ENCODE measurements around the gene BTBD19.
"Not testable (repeated sequence)": the region's sequence is repeated elsewhere in the genome, so short reads cannot be mapped to it uniquely, and the experiment has no call there.

Gene BTBD19

DNA sequence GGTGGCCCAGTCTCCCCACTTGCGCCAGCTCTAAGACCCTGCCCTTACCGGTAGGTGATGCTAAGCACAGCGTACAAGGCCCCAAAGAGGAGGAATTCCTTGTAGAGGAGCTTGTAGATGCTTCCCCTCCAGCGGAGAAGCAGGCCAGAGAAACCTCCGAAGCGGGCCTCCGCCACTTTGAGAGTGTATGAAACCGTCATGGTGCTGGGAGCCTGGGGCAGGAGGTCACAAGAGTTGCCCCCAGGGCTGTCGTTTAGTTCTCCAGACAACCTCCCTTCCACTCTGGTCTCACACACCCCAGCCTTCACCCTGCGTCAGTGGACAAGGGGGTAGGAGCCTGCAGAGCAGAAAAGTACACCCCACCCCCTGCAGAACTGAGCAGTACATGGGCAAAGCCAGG lies 20.8 kb upstream of the BTBD19 start:
- no peak for DNase-seq (ENCODE audit: low read depth)

DNA sequence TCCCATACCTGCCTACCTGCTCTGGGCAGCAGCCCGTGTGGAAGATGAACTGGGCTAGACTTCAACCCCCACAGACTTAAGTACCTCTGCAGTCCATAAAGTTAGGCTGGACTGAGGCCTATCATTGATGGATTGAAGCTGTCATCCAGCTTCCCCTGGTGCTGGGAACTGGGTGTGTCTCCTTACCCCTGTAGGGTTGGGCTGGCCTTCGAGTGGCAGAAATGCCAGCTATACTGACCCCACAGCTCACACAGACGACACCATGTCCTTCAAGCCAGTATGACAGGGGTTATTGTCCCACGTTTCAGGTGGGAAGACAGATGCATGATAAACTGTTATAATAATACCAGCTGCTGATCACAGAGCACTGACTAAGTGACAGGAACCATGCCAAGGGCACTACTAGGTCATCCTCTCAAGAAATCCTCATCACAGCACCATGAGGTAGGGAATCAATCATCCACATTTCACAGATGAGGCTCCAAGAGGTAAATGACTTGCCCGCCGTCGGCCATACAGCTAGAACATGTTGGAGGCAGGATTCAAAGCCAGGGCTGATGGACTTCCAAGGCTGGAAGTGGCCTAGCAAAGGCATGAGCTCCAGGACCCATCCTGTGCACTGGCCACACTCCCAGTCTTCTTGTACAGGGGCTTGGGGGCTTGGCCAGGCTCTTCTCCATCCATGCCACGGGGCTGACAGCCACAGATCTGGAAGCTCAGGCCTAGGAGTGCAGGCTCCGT lies 20.0 kb upstream of the BTBD19 start, which contains the start of gene BEST4:
TSS of gene BEST4 (minus strand) at position 51 of the 741 bp plus-strand sequence. CDS start 465 bp downstream, outside the sequence.
- DNase-seq (ENCODE audit: low read depth): no peak

DNA sequence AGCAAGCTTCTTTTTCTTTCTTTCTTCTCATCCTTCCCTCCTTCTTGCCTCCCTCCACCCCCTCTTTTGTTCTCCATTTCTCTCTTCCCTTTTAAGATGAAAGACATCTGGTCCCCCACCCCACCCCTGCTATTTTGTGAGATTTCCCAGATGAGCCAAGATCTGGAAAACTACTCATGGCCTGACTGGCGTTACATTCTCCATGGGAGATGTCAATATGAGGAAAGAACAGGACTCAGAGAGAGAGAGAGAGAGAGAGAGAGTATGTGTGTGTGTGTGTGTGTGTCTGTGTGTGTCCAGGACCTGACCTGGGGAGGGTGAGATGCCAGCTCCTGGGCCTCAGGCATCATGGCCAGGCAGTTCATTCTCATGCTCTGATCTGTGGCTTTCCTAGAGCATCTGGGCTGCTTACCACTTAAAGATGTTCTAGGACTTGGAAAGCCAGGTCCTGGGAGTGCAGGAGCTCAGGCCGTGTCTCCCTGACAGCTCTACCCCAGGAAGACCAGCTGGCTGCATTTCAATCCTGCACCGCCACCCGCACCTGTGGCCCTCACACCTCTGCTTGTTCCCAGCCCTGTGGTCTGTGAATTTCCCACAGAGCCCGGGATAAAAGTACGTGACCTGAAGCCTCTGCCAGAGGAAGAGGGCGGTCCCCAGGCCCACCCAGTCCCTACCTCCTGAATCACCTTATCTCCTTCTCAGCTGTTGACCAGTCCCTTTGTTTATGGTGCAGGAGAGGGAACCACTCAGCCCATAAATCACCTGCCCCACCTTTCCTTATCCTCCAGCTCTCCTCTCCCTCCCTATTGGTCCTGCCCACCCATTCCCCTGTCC lies 17.1 kb upstream of the BTBD19 start:
- DNase-seq (ENCODE audit: low read depth): no peak

DNA sequence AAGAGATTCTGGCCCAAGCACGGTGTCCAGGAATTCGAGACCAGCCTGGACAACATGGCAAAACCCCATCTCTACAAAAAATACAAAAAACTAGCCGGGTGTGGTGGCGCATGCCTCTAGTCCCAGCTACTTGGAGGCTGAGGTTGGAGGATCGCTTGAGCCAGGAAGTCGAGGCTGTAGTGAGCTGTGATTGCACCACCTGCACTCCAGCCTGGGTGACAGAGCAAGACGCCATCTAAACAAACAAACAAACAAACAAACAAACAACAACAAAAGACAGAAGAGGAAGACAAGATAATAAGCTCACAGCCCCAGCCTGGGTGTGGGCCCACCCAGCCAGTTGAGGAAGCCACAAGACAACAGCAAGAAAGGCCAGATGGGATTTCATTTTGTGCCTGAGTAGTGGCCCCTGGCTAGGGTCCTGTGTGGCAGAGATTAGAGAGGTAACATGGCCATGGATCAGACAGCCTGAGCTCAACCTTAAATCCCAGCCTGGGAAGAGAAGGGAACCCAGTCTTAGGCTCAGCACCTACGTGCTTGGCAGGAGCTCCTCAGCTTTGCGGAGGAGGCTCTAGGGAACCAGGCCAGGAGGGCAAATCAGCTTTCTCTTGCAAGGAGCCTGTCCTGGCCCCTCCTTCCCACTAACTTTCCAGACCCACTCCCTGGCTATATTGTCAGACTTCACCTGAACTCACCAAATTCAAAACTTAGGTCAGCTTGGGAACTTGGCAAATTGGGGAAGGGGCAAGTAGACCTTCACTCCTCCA lies 15.4 kb upstream of the BTBD19 start:
- no peak for DNase-seq (ENCODE audit: low read depth)

DNA sequence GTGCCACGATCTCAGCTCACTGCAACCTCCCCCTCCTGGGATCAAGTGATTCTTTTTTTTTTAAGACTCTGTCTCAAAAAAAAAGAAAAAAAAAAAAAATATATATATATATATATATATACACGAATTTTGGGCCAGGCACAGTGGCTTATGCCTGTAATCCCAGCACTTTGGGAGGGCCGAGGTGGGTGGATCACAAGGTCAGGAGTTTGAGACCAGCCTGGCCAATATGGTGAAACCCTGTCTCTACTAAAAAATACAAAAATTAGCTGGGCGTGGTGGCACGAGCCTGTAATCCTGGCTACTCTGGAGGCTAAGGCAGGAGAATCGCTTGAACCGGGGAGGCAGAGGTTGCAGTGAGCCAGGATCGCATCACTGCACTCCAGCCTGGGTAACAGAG lies 10.4 kb upstream of the BTBD19 start:
- DNase-seq (ENCODE audit: low read depth): not testable (repeated sequence)

DNA sequence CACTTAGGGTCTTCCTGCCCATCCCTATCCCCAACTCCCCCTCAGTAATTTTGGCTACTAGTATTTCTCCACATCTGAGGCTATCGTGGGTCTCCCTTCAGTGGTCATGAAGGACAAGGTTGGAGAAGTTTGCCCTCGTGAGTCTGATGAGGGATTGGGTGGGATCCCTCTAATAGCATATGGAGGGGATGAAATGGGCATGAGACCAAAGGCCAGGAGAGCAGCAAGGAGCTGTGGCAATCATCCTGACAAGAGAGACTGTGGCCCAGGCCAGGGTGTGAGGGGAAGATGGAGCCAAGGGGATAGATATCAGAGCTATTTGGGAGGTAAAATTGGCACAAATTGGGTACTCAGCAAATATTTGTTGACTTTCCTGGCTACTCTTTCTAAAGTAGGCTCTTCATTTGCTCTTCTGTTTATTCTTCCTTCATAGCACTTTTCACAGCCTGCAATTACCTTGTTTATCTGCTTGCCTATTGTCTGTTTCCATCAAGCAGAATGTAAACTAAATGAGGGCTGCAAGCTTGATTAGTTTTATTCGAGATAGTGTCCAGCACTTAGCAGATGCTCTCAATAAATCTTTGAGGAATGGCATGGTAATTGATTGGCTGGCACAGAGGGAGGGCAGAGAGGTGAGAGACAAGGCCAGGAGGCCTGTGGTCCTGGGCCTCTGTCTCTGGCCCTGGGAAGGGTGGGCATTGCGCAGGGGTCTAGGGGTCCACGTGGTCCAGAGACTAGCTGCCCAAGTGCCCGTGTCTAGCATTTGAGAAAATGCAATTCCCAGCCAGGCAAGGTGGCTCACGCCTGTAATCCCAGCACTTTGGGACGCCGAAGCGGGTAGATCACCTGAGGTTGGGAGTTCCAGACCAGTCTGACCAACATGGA lies 9.6 kb upstream of the BTBD19 start:
- DNase-seq (ENCODE audit: low read depth): no peak

DNA sequence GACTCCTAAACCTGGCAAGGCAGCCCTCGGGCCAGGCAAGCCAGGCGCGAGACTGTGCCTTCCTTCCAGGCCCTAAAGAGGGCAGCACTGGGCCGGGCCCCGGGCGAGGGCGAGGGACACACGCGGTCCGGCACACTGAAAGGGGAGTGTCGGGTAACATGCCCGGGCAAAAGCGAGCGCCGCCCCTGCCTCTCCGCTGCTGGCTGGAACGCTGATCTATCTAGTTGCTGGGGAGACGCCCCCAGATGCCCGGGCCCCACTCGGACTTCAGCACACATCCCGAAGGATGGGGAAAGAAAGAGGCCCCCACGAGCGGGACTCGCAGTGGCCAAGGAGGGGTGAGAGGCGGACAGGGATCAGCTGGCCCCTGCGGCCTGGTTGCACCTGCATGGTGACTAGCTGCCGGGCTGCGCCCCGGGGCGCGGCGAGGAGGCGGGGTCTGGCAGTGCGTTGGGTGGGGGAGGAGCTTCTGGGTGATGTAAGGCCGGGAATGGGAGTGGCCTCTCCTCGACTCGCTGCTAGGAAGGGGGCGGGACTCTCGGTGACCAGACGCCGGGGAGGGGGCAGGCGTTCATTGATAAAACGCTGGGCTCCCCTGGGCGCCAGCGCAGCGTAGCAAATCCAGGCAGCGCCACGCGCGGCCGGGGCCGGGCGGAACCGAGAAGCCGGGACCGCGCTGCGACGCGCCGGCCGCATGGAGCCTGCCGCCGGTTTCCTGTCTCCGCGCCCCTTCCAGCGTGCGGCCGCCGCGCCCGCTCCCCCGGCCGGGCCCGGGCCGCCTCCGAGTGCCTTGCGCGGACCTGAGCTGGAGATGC lies 8.3 kb upstream of the BTBD19 start, which contains the start of gene PLK3:
TSS of gene PLK3 (plus strand) at position 608 of the 815 bp plus-strand sequence. CDS start at position 695, 87 bp downstream.
- DNase-seq (ENCODE audit: low read depth): peak; percentile 97

DNA sequence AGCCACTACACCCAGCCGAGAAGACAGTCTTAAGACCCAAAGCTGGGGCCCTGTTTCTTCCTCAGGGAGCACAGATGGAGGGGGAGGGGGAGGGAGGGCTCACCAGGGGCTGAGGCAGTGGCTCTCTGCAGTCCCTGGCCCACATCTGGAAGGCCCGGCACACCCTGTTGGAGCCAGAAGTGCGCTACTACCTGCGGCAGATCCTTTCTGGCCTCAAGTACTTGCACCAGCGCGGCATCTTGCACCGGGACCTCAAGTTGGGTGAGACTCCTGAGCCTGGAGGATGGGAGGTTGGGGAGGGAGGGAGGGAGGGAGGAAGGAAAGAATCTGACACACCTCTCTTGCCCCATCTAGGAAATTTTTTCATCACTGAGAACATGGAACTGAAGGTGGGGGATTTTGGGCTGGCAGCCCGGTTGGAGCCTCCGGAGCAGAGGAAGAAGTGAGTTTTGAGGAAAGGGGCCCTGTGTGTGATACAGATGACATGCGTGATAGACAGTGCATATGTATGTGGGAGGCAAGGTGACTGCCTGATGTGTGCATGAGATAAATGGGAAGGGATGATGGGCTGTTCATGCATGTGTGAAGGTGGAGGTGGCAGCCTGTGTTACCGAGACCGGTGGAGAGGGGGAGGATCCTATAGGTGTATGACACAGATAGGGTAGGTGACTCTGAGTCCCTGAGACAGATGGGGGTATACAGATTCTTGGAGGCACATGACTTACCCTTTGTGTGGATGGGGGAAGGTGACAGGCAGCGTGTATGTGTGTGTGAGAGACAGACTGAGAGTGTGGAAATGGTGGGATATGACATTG lies 6.6 kb upstream of the BTBD19 start:
- no peak for DNase-seq (ENCODE audit: low read depth)

DNA sequence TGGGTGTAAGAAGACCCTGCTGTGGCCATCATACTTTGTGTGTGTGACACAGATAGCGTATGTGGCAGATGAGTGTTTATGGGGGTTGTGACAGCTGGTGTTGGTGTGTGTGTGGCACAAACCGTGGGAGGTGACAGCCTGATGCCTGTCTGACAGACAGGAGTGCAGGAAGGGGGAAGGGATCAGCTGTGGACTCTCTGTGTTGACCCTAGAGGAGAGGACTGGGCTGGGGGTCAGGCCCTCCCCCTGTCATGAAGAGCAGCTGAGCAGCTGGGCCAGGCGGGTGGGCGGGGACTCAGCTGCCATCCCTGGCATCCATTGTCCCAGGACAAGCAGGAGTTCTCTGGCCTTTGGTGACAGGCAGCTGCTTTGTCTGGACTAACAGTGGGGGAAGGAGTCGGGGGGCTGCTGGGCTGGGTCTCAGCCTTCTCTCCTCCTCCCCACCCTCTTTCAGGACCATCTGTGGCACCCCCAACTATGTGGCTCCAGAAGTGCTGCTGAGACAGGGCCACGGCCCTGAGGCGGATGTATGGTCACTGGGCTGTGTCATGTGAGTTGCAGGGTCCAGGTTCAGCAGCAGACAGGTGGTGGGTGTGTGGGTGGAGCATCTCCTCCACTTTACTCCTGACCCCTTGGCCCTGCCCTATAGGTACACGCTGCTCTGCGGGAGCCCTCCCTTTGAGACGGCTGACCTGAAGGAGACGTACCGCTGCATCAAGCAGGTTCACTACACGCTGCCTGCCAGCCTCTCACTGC lies 5.8 kb upstream of the BTBD19 start:
- no peak for DNase-seq (ENCODE audit: low read depth)

DNA sequence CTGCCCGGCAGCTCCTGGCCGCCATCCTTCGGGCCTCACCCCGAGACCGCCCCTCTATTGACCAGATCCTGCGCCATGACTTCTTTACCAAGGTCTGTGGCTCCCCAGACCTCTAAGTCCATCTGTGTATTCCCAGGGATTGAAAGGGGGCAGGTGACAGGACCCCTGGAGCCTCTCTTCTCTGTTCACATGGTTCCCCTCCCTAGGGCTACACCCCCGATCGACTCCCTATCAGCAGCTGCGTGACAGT lies 5.3 kb upstream of the BTBD19 start:
- DNase-seq (ENCODE audit: low read depth): no peak

DNA sequence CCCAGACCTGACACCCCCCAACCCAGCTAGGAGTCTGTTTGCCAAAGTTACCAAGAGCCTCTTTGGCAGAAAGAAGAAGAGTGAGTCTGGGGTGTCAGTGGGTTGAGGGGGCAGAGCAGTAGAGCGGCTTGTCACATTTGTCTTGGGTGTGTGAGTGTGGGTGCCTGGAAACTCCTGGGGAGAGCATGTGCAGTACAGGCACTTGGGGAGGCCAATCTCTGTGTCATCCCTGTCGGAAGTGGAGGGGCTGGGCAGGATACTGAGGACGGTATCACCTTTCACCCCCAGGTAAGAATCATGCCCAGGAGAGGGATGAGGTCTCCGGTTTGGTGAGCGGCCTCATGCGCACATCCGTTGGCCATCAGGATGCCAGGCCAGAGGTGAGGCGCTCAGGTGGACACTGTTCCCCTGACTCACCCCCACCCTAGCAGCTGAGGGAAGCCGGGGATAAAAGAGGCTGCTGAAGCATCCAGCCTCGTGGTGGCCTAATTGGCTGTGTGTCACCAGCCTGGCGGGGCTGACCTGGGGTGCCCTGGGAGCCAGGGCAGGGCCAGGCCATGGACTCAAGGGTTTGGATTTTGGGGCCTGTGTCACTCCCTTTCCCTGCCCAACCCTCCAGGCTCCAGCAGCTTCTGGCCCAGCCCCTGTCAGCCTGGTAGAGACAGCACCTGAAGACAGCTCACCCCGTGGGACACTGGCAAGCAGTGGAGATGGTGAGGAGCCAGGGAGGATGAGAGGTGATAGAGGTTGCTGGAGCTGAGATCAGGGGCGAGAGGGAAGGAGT lies 4.8 kb upstream of the BTBD19 start:
- DNase-seq (ENCODE audit: low read depth): no peak

DNA sequence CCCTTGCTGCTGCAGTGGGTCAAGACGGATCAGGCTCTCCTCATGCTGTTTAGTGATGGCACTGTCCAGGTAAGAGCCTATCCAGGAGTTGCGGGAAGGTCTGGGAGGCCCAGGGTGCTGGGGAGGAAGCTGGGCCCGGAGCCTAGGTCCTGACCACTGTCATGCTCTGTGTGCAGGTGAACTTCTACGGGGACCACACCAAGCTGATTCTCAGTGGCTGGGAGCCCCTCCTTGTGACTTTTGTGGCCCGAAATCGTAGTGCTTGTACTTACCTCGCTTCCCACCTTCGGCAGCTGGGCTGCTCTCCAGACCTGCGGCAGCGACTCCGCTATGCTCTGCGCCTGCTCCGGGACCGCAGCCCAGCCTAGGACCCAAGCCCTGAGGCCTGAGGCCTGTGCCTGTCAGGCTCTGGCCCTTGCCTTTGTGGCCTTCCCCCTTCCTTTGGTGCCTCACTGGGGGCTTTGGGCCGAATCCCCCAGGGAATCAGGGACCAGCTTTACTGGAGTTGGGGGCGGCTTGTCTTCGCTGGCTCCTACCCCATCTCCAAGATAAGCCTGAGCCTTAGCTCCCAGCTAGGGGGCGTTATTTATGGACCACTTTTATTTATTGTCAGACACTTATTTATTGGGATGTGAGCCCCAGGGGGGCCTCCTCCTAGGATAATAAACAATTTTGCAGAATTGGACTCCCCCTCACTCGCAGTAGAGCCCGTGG lies 2.9 kb upstream of the BTBD19 start:
- no peak for DNase-seq (ENCODE audit: low read depth)

DNA sequence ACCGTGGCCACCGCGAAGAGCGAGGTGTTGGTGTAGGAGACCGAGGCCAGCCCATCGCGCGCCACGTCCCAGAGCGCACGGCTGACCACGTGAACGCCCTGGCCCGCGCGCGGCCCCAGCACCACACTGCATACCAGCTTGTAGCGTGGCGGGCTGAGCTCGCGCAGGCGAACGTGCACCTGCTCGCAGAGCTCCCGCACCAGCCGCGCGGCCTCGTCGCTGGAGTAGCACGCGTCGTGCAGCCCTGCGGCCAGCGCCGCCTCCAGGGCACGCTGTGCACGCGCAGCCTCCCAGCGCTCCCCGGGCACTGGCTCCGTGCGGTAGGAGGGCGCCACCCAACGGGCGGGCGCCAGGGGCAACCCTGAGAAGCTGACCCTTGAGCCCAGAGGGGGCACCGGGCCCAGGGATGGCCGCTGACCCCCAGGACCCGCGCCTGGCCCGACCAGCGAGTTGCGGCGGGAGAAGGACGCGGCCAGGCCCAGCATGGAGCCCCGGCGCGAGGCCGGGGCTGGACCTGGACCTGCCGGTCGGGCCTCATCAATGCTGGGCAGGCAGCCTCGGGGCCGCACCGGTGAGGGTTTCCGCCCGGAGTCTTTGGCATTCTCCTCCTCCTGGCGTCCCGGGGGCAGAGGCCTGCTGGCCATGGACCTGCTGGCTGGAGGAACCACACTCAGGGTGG lies 2.2 kb upstream of the BTBD19 start:
- no peak for DNase-seq (ENCODE audit: low read depth)

DNA sequence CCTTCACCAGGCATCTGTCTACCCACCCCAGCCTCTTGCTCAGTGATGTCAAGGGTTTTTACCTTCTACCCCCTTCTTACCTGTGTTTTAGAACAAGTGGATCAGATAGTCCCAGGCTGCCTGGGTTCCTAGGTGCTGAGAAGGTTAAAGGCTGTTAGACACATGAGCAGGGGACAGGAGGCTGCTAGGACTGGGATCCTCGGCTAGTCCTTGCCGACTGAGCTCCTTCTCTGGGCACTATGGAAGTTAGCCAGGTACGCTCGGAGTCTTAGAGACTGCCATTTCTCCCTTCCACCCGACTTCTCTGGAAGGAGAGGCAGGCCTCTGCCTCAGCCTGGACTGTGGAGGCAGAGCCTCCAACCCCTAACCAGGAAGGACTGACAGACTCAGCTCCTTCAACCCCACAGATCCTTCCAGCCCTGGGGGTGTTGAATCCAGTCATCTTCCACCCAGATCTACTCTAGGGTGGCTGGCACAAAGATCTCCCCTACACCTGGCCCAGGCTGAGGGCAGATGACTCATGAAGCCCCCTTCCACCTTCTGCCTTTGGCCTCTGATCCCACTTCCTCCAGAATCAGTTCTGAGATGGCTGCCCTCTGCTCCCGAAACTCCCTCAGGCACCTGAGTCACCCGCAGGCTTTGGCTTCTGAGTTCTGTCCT lies 1.5 kb upstream of the BTBD19 start, which contains the start of gene DYNLT4:
TSS of gene DYNLT4 (minus strand) at position 648 of the 660 bp plus-strand sequence. CDS start 683 bp downstream, outside the sequence.
- no peak for DNase-seq (ENCODE audit: low read depth)

DNA sequence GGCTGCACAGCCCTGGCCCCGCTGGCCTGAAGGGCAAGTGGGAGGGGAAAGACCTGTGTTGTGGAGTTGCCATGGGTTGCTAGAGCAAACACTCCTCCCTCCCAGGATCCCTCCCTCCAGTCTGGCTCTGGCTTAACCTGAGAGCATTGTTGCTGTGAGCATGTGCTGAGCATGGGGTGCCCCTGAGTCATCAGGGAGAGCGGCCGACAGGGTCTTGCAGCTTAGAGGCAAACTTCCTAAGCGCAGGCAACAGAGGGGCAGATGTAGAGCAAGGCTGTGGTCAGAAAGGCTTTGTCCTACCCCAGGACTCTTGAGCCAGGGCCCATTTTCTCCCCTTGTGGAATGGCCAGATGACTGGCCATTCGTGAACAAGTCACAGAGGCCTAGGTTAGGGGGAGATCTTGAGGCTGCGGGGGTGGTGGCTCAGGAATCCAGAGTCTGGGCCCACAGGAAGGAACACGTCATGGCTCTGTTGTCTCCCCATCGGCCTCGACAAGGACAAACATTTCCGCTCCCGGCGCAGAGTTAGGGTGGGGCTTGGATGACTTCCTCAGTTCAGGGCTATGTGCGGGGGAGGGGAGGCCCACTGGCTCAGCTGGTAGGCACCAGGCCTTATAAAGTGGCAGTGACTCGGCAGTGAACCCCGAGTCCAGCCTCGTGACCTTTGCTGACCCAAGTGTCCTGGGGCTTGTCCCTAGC lies 810 bp upstream of the BTBD19 start:
- DNase-seq (ENCODE audit: low read depth): peak; percentile 79
